ENCODE results near the gene EDEM3. TPM values are rescaled to one million over a fixed set of nuclear protein-coding genes. Genes with fewer than 3 reads are reported as not detected.

Gene EDEM3
- total RNA-seq, 1 experiment from 2014 or later = 14.0 TPM

DNA sequence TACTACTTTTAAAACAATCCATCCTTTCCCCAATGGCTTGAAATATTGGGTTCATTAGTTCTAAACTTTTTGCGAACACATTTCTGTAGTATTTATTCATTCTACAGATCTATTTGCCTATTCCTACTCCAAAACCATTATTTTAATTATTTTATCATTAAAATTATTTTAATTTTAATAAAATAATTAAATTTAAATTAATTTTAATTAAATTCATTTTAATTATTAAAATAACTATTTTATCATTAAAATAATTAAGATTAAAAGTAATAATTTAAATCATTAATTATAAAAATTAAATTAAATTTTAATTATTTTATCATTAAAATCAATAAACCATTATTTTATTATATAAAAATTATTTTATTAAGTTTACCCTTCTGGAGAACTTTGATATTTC is 15.6 kb downstream of the EDEM3 start:
- Histone ChIP-seq H3K79me2 (ENCODE audit: insufficient read depth, low read length) (no peaks in the 10 kb centered on the region), H4K20me1 (ENCODE audit: control insufficient read depth, insufficient read depth, insufficient read length) (no peaks in the 10 kb centered on the region), H2BK15ac (ENCODE audit: low read depth, low read length) (no peak overlapping the region), H3K4ac (ENCODE audit: low read depth, low read length) (no peak overlapping the region), H3K23ac (ENCODE audit: insufficient read length, low read depth, low read length) (no peak overlapping the region), H3K27ac (ENCODE audit: insufficient read length, low read depth, low read length) (no peak overlapping the region), H3K79me1 (ENCODE audit: insufficient read depth, low read depth, low read length, poor library complexity, severe bottlenecking) (no peaks in the 10 kb centered on the region), H3K4me2 (ENCODE audit: insufficient read depth, insufficient read length, low read length) (no peak overlapping the region), H2BK12ac (ENCODE audit: insufficient read length, low read depth, low read length) (no peak overlapping the region), H3T11ph (ENCODE audit: low read length) (no peak overlapping the region), H2BK120ac (ENCODE audit: low read depth, low read length, poor library complexity, severe bottlenecking) (no peak overlapping the region), H2BK20ac (ENCODE audit: low read depth, low read length, poor library complexity, severe bottlenecking) (no peak overlapping the region), H4K5ac (ENCODE audit: insufficient read length, low read depth, low read length) (no peak overlapping the region), H2AK5ac (ENCODE audit: insufficient read length, low read length) (no peak overlapping the region), H2AFZ (ENCODE audit: low read length) (no peak overlapping the region), H3K14ac (ENCODE audit: insufficient read depth, low read length) (no peak overlapping the region), H3K23me2 (ENCODE audit: insufficient read length, low read depth, low read length, poor library complexity, severe bottlenecking) (no peaks in the 10 kb centered on the region), H3K56ac (ENCODE audit: insufficient read length, low read depth, low read length) (no peak overlapping the region), H4K8ac (replicated peaks; ENCODE audit: insufficient read length, low read depth, low read length) (no peak overlapping the region), H3K18ac (ENCODE audit: insufficient read length, low read depth, low read length) (no peak overlapping the region), H3K4me1 (ENCODE audit: insufficient read depth, low read length) (no peaks in the 10 kb centered on the region), H3K9me3 (ENCODE audit: control insufficient read depth, low read depth, low read length) (no peaks in the 10 kb centered on the region), H2BK5ac (ENCODE audit: insufficient read length, low read length) (no peak overlapping the region), H3K27me3 (ENCODE audit: insufficient read depth, low read length) (no peaks in the 10 kb centered on the region), H4K91ac (ENCODE audit: insufficient read length, low read depth, low read length) (no peak overlapping the region), H3K9ac (ENCODE audit: extremely low read depth, insufficient read length, low read length) (no peak overlapping the region)
- Mint-ChIP-seq H3K4me3 (no peak overlapping the region), H3K27me3 (ENCODE audit: low read depth) (no peaks in the 10 kb centered on the region), H3K27ac (no peak overlapping the region), H3K9me3 (no peaks in the 10 kb centered on the region), H3K36me3 (ENCODE audit: insufficient read depth in 1 of 3, low read depth in 3 of 3) (no peaks in the 10 kb centered on the region), H3K4me1 (no peaks in the 10 kb centered on the region)
- DNase-seq = no peak
- 100% methylated on average over 1 of the region's 1 CpG for WGBS (ENCODE audit: extremely low coverage, insufficient read length, low lambda C conversion rate)
- TF ChIP-seq, protein P1, sequence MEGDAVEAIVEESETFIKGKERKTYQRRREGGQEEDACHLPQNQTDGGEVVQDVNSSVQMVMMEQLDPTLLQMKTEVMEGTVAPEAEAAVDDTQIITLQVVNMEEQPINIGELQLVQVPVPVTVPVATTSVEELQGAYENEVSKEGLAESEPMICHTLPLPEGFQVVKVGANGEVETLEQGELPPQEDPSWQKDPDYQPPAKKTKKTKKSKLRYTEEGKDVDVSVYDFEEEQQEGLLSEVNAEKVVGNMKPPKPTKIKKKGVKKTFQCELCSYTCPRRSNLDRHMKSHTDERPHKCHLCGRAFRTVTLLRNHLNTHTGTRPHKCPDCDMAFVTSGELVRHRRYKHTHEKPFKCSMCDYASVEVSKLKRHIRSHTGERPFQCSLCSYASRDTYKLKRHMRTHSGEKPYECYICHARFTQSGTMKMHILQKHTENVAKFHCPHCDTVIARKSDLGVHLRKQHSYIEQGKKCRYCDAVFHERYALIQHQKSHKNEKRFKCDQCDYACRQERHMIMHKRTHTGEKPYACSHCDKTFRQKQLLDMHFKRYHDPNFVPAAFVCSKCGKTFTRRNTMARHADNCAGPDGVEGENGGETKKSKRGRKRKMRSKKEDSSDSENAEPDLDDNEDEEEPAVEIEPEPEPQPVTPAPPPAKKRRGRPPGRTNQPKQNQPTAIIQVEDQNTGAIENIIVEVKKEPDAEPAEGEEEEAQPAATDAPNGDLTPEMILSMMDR (conservative IDR thresholded peaks at IDR 0.05) = no peak
